HG02642 (cell line): ENCODE data around the gene NLN.
"Not testable (repeated sequence)": the region's sequence is repeated elsewhere in the genome, so short reads cannot be mapped to it uniquely, and the experiment has no call there.

Experiments used
- ATAC-seq: cut with Tn5 transposase; IDR thresholded peaks from one replicate; pipeline ENCODE4 v1.9.1; 2021; ENCODE audit warnings: mild to moderate bottlenecking; ENCODE audit not compliant: unreplicated experiment, poor library complexity

The NLN gene

DNA sequence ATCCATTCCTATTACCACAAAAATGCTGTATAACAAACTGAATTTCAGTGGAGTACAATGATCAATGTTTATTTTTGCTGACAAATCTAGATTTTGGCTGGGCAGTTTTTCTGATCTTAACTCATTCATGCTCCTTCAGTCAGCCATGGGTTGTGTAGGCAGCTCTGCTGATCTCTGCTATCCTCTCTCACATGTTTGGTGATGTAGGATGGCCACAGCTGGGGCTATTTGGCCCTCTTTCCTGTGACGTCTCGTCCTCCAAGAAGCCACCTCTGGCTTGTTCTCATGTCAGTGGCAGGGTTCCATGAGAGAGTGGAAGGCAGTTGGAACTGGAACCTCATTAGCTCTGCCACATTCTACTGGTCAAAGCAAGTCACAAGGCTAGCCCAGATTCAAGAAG lies 8.9 kb downstream of the NLN start:
- ATAC-seq, result no peak

DNA sequence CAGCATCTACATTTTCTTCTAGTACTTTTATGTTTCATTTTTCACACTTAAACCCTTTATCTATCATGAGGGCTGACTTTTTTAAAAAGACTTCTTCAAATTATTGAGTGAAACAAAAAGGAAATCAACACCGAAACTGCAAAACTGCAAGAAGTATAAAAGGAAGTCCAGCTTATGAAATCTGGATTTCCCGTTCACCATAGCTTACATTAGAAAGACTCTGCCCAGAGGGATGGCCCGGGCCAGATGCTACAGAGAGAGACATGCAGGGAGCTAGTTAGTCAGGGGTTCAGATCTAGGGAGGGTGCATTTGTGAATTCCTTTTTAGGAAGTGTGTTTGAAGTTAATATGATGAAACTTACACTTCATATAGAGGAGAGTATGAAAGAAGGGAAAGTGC lies 10.0 kb downstream of the NLN start:
- not testable (repeated sequence) for ATAC-seq

DNA sequence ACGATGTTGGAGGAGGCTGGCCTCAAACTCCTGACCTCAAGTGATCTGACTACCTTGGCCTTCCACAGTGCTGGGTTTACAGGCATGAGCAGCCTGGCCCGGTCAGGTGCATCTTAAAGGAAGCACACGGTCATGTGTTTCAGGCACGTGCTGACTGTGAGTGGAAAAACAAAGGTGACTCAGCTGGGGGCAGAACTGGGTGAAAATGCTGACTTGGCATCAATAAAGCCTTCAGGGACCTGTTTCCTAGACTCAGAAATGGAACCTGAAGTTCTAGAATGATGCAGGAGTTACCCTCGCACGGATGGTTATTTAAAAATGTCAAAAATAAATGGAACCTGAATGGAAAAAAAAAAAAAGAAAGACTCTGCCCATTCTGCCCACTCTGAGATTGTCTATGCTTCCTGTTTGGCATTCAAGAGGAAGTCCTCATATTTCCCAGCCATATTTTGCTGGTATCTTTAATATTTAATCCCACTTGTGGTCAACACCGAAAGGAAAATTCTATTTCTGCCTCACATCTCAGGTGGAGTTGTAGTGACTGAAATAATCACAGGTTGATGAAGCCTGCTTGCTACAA lies 12.3 kb downstream of the NLN start:
- ATAC-seq, result not testable (repeated sequence)

DNA sequence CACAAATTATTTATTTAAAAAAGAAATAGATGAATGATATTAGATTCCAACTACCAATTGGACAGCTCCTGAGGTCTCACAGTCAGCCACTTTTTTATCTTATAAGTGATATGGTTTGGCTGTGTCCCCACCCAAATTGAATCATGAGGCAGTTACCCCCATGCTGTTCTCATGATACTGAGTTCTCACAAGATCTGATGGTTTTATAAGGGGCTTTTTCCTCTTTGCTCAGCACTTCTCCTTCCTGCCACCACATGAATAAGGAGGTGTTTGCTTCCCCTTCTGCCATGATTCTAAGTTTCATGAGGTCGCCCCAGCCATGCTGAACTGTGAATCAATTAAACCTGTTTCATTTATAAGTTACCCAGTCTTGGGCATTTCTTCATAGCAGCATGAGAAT lies 12.9 kb downstream of the NLN start:
- no peak for ATAC-seq

DNA sequence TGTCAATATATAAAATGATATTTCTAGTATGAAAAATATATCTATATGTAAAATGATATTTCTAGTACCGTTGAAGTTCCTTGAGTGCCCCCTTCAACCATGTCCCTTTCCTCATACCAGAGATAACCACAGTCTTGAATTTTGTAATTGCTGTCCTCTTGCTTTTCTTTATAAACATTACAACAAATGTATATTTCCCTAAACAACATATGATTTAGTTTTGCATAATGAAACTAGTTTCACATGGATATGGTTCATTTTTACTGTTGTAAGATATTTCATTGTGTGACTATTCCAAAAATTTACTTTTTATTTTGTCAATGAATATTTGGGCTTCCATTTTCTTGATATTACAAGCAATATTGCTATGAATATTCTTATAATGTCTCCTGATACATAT lies 14.0 kb downstream of the NLN start:
- ATAC-seq, result no peak

DNA sequence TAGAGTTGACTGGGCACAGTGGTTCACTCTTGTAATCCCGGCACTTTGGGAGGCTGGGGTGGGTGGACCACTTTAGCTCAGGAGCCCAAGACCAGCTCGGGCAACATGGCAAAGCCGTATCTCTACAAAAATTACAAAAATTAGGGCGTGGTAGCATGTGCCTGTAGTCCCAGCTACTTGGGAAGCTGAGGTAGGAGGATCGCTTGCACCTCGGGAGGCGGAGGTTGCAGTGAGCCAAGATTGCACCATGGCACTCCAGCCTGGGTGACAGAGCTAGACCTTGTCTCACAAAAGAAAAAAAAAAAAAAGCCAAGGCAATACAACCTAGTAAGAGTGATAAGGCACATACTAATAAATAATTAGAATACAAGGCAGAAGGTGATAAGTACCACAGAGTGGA lies 15.8 kb downstream of the NLN start:
- no peak for ATAC-seq

DNA sequence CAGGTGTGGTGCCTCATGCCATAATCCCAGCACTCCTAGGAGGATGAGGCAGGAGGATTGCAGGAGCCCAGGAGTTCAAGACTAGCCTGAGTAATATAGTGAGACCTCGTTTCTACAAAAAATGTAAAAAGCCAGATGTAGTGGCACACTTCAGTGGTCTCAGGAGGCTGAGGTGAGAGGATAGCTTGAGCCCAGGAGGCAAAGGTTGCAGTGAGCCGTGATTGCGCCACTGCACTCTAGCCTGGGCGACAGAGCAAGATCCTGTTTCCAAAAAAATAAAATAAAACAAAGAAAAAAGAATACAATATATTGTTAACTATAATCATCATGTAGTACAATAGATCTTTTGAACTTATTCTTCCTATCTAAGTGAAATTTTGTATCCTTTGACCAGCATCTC lies 16.3 kb downstream of the NLN start:
- no peak for ATAC-seq

DNA sequence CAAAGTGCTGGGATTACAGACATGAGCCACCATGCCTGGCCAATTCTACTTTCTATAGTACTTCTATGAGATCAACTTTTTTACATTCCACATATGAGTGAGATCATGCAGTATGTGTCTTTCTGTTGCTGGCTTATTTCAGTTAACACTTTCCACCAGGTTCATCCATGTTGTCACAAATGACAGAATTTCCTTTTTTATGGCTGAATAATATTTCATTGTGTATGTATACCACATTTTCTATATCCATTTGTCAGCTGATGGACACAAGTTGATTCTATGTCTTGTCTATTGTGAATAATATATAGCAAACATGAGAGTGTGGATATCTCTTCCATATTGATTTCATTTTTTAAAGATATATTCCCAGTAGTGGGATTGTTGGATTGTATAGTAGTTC lies 17.2 kb downstream of the NLN start:
- ATAC-seq, result no peak

DNA sequence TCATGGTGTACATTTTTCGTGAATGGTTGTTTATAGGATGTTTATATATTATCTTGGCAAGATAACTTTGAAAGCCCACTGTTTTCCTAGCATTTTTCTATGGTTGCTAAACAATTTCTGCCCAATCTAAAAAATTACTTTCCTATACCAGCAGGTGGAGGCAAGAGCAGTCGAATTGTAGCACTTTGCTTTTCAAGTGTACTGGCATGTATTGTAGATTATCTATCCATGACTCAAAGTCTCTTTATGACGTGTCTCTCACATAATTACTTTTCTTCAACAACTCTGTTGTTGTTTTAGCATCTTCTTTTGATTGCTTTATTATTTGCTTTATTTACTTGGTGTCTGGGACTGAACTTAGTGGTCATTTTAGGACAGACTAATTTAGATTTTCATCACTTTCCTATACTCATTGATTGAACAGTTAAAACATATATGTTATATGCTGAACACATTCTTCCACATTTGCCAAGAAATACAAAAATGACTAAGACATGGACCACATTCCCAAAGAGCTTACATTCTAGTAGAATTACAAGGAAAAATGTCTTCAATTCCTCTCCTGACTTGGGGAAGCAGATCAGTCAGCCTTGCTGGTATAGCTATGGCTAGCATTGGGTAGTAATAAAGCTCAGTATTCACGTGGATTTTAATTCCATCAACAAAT lies 20.7 kb downstream of the NLN start:
- peak; percentile 66 for ATAC-seq

DNA sequence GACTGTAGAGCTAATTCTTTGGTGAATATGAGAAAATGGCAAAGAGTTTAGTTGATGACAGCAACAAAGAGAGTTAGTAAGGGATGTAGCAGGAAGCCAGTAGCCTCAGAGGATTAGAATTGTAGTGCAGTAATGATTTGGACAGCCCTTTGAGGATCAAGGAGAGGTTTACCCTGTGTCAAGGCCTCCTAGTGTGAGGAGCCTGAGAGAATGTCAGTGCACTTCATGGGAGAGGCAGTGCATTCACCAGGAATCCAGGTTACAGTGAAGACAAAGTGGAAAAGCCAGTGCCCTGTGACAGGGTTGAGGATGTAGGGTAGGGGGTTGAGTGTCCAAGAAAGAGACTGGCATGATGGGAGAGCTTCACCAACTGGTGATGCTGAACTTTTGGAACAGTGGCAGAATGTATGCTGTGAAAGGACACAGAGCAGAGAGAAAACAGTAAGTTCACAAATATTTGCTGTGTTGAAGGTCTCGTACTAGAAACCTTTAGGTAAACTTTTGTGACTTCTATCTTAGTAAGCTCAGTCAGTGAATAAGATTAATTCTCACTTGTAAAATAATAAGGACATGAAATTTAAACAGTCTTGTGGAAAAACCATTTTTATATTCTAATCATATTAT lies 27.3 kb downstream of the NLN start:
- ATAC-seq, result no peak

DNA sequence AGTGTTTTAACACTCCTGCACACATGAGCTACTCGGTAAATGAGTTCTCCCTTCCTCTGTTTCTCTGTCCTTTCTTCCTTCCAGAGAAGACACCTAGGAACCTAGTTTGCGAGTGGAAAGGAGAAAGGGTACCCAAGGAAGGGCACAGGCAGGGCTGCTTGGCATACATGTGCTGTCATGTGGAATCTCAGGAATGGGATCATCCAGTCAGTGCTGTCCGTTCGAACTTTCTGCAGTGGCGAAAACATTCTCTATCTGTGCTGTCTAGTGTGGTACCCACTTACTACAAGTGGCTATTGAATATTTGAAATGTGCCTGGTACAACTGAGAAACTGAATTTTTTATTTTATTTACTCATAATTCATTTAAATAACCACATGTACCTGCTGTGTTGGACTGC lies 28.0 kb downstream of the NLN start:
- ATAC-seq, result no peak

DNA sequence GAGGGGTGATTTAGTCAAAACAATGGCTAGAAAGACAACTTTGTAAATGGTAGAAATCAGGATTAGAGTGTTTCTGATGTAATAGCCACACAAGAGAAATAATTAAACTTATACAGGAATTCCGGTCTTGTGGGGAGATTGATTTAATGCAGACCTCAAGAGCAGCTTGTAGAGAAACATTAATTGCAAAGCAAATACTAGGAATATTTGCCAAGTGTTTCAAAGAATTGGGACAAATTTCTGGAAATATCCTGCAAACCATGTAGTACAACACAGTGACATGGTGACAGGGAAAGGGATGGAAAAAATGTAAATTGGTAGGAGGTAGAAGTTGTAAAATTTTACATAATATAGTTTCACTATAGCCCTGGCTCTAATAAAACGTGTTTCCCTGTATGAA lies 28.9 kb downstream of the NLN start:
- no peak for ATAC-seq

DNA sequence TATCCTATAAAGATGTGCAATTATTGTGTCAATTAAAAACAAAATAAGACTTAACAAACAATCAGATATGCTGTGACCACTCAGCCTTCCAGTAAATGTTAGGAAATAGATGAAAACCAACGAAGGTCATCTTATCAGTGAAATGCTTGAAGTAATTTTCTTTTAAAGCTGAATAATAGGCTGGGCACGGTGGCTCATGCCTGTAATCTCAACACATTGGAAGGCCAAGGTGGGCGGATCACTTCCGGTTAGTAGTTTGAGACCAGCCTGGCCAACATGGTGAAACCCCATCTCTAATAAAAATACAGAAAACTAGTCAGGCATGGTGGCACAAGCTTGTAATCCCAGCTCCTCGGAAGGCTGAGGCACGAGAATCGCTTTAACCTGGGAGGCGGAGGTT lies 31.2 kb downstream of the NLN start:
- ATAC-seq, result no peak

DNA sequence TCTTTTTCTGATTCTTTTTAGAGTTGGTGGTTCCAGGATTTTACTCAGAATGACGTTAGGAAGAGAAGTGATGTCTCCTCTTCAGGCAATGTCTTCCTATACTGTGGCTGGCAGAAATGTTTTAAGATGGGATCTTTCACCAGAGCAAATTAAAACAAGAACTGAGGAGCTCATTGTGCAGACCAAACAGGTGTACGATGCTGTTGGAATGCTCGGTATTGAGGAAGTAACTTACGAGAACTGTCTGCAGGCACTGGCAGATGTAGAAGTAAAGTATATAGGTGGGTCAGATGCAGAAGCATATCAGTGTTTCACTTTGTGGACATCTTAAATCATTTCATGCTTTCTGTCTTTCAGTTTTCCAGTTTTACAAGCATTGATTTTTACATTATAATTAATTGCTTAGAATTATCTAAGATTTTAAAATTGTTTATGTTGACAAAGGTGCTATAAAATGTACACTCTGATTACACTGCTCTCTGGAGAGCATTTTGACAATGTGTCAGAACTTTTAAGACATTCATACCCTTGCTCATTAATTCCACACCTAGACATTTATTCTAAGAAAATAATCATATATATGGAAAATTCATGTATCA lies 36.6 kb downstream of the NLN start:
- ATAC-seq, result no peak

DNA sequence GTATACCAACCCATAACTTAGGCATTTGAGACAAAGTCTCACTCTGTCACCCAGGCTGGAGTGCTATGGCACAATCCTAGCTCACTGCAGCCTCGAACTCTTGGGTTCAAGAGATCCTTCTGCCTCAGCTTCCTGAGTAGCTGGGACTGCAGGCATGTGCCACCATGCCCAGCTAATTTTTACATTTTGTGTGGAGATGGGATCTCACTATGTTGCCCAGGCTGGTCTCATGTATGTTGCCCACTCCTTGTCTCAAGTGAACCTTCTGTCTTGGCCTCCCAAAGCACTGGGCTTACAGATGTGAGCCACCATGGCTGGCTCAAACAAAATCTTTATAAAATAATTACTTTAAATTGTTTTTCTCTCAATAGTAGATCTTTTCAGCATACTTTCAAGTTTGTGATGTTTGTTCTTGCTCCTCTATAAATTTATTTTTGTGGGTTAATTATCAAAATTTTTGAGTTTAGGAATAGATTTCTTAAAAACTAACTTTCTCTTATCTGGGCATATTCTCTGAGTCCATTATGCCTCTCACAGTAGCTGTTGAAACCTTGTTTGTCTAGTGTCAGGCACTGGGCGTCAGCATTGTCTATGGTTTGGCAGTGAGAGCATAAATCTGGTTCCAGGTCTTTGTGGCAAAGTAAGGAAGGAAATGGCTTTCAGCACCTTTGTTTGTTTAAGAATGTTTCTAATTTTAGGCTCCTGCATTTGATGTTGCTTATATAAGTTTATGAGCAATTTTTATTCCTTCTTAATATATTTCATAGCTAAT lies 38.7 kb downstream of the NLN start:
- ATAC-seq, result no peak

DNA sequence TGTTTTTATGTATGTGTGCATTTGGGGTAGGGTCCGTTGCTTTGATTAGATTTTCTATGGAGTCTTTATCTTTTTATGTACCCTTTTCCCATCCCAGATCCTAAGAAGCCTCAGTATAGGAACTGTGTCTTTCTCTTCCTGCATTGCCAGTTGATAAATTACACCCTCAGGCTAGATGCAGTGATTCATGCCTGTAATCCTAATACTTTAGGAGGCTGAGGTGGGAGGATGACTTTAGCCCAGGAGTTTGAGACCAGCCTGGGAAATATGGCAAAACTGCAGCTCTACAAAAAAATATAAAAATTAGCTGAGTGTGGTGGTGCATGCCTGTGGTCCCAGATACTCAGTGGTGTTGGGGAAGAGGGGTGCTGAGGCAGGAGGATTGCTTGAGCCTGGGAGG lies 40.2 kb downstream of the NLN start:
- no peak for ATAC-seq

DNA sequence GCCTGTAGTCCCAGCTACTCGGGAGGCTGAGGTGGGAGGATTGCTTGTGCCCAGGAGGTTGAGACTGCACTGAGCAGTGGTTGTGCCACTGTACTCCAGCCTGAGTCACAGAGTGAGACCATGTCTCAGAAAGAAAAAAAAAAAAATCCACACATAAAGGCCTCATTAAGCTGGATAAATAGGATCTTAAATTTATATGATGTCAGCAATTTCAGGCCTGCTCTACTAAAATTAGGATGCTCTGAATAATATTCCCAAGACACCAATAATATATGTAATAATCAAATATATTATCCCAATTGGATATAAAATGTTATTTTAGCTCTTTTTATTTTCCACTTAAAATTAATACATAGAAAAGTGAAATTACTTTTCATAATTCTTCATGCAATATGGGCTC lies 43.6 kb downstream of the NLN start:
- ATAC-seq, result no peak

DNA sequence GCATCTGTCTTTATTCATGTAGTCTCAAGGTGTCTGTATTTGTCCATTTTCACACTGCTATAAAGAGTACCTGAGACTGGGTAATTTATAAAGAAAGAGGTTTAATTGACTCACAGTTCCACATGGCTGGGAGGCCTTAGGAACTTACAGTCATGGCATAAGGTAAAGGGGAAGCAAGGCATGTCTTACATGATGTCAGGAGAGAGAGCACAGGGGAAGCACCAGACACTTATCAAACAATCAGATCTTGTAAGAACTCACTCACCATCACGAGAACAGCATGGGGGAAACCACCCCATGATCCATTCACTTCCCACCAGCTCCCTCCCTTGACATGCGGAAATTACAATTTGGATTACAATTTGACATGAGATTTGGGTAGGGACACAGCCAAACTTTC lies 44.2 kb downstream of the NLN start:
- no peak for ATAC-seq

DNA sequence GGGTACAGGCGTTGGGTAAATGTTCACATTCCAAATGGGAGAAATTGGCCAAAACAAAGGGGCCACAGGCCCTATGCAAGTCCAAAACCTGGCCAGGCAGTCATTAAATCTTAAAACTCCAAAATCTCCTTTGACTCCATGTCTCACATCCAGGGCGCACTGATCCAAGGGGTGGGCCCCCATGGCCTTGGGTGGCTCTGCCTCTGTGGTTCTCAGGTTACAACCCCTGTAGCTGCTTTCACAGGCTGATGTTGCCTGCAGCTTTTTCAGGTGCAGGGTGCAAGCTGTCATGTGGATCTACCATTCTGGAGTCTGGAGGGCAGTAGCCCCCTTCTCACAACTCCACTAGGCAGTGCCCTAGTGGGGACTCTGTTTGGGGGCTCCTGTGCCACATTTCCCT lies 44.8 kb downstream of the NLN start:
- no peak for ATAC-seq

DNA sequence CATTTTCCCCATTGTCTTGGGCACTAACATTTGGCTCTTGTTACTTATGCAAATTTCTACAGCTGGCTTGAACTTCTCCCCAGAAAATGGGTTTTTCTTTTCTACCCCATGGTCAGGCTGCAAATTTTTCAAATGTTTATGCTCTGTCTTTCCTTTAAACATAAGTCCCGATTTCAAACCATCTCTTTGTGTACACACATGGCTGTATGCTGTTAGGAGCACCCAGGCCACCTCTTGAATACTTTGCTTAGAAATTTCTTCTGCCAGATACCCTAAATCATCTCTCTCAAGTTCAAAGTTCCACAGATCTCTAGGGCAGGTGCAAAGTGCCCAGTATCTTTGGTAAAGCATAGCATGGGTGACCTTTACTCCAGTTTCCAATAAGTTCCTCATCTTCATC lies 45.6 kb downstream of the NLN start:
- ATAC-seq, result no peak

DNA sequence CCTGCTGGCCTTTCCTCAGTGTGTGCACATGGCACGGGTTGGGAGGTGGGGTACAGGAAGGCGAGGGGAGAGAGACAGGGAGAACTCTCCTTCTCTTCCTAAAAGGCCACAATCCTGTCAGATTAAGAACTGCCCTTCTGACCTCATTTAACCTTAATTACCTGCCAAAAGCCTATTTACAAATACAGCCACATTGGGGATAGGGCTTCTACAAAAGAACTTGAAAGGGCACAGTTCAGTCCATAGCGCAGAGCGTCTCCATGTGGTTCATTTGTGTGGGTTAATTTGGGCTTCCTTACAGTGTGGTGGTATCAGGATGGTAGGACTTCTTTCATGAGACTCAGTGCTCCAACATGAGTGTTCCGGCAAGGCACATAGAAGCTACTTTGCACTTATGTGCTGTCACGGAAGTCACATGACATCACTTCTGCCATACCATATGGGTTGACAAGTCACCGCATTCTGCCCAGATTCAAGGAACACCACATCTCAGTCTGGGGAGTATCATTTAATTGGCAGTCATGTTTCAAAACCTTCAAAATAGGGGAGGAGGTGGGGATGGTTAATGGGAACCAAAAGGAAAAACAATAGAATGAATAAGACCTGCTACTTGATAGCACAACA lies 46.8 kb downstream of the NLN start:
- no peak for ATAC-seq
